Kidney epithelial cell (primary cell): Measurements from ENCODE around the gene PLXNA2. TPM values are rescaled to one million over a fixed set of nuclear protein-coding genes. Genes with fewer than 3 reads are reported as not detected.

Experiments
- DNase-seq: peaks from one replicate; pipeline ENCODE4 v3.0.0-alpha.2; 2010; ENCODE audit warnings: low read depth
- H3K27me3 ChIP-seq: 2 replicates; pipeline ENCODE4 v1.6.0; 2011; ENCODE audit warnings: low read length; ENCODE audit not compliant: control insufficient read depth, insufficient read depth
- H3K36me3 ChIP-seq: 2 replicates; pipeline ENCODE4 v1.5.1; 2011; ENCODE audit warnings: low read length; ENCODE audit not compliant: control insufficient read depth, insufficient read depth
- H3K4me3 ChIP-seq: 2 replicates; pipeline ENCODE4 v1.5.1; 2011; ENCODE audit warnings: low read depth, mild to moderate bottlenecking, control low read depth, low read length
- CTCF ChIP-seq: IDR thresholded peaks from 2 replicates; pipeline ENCODE4 v1.5.1; 2011; ENCODE audit warnings: mild to moderate bottlenecking, moderate library complexity, low read length, control low read depth, inconsistent platforms; ENCODE audit not compliant: insufficient read depth, poor library complexity, severe bottlenecking
- total RNA-seq: library from RNA; depleted of rRNA; stranded (reverse); fragments of >200 nt; gene quantifications from 2 replicates; pipeline ENCODE4 v1.2.3, GENCODE V29; 2015

Gene PLXNA2
- total RNA-seq, 1 donor from 2014 or later, result 6.9 TPM

GRCh38 chr1:208288495-208288894 is 44.3 kb upstream of the PLXNA2 start:
- H3K27me3 ChIP-seq, result peaks cover 2% of the 10 kb centered on the region
- no peak for TF ChIP-seq CTCF
- no peak for DNase-seq
- H3K36me3 ChIP-seq, result no peaks in the 10 kb centered on the region
- no peak overlapping the region for H3K4me3 ChIP-seq

- no peak for TF ChIP-seq CTCF
- Histone ChIP-seq H3K36me3 (no peaks in the 10 kb centered on the region), H3K4me3 (no peak overlapping the region), H3K27me3 (no peaks in the 10 kb centered on the region)
- DNase-seq, result no peak
Observed at GRCh38 chr1:208280681-208281450, 36.7 kb upstream of the PLXNA2 start.

DNA sequence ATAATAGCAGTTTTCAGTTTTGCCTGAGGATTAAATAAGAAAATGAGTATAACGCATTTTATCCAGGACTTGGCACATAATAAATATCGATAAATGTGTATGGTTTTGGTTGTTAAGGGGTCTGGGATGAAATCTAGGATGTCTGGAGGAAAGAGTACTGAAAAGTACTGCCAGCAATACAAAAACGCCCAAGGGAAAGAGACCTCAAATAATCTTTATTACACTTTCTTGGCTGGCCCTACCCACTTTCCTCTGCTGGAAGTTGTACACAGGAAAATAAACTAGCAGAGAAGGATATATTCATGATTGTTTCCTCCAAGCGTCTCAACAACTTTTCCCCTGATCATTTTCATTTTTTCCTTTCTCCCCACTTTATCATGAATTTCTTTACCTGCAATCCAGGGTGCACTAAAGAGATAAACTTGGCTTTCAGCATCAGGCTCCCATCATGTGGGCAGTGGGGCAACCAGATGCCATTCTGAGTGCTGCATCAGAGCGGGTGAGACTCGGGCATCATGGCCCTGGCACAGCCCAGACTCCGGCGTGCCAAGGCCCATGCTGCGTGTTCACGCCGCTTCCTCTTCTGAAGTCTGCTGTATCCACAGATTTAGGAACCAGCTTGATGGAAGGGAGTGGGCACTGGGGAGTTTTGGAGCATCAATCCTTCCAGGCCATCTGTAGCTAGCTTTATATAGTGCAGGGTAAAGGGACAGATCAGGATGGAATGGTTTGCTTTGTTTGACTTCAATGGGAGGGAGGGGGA is 35.8 kb upstream of the PLXNA2 start:
- Histone ChIP-seq H3K36me3 (no peaks in the 10 kb centered on the region), H3K4me3 (no peak overlapping the region), H3K27me3 (no peaks in the 10 kb centered on the region)
- no peak for DNase-seq
- TF ChIP-seq CTCF, result no peak

DNA sequence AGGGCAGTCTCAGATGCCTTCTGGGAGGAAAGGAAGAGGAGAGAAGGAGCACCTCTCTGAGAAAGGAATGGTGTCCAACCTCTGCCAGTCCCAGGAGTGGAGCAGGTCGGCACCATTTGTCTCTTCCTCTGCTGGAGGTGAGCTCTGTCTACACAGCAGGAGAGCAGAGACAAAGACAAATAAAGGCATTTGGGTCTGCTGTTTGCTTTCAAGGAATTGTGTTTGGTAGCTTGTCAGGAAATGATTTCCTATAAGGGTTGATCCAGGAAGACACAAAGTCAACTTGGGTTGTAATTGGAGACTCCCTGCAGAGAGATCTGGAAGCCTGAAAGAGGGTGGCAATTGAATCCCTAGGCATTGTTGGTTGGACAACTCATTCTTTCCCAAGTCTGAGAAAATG is 34.5 kb upstream of the PLXNA2 start:
- Histone ChIP-seq H3K4me3 (no peak overlapping the region), H3K27me3 (no peaks in the 10 kb centered on the region), H3K36me3 (no peaks in the 10 kb centered on the region)
- no peak for DNase-seq
- TF ChIP-seq CTCF, result no peak

DNA sequence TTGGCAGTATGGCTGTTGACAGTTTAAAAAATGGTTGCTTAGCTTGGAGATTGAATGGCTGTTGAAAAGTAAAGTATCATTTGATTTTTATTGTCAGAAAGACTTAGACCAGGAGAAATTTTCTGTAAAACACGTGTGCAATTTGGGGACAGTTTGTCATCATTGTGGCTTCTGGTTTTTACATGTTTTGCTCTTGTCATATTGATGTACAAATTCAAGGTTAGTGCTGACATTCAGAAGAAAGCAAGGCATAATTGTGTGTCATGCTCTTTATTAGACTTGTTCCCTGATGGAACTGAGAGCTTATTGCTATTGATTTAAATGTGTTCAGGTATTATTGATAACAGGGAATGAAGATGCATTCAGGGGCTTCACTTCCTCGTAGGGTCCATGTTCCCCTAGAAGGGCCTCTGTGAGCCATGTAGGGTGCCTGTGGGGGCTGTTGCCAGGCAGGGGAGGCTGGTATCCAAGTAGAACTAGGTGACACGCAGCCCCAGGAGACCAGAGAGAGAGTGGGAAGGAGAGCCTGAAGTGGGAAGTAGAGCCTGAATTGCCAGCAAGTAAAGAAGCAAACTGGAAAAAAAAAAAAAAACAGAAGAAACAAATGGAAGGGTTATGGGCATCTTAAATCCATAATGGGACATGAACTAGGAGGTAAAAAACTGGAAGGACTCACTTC is 32.7 kb upstream of the PLXNA2 start:
- TF ChIP-seq CTCF, result no peak
- no peaks in the 10 kb centered on the region for H3K36me3 ChIP-seq
- H3K4me3 ChIP-seq, result no peak overlapping the region
- DNase-seq, result no peak
- peaks cover under 1% of the 10 kb centered on the region for H3K27me3 ChIP-seq
